Vagina (tissue), 2 donors: ENCODE data around the gene MEF2A. TPM values are rescaled to one million over a fixed set of nuclear protein-coding genes. Genes with fewer than 3 reads are reported as not detected.
A peak's percentile ranks its signal among the peaks of the same experiment; 100 is the strongest.

Experiments
- DNase-seq, 2 donors: peaks; one replicate each; pipeline ENCODE4 v3.0.0-alpha.2; 2017; ENCODE audit errors: extremely low spot score in 2 of 2
- H3K27ac ChIP-seq: fragments of 200-600 bp; sonication (generic); one replicate; pipeline ENCODE4 v1.5.1; 2019
- H3K27me3 ChIP-seq: fragments of 200-600 bp; sonication (generic); one replicate; pipeline ENCODE4 v1.5.1; 2019
- H3K36me3 ChIP-seq, 2 donors: fragments of 200-600 bp; sonication (generic); one replicate each; pipeline ENCODE4 v1.5.1; 2017 to 2019
- H3K4me1 ChIP-seq: fragments of 200-600 bp; sonication (generic); one replicate; pipeline ENCODE4 v1.5.1; 2019
- H3K4me3 ChIP-seq, 2 donors: fragments of 200-600 bp; sonication (generic); 1 replicate in 1 of 2; 2 replicates in 1 of 2; pipeline ENCODE4 v1.5.1; 2016 to 2019
- H3K9me3 ChIP-seq: fragments of 200-600 bp; sonication (generic); one replicate; pipeline ENCODE4 v1.5.1; 2019
- CTCF ChIP-seq, 3 experiments: fragments of 450-650 bp in 2 of 3; fragments of 200-600 bp in 1 of 3; sonication (generic) in 1 of 3; IDR thresholded peaks; one replicate each; pipeline ENCODE4 v1.5.1; 2017 to 2019; ENCODE audit warnings: antibody characterized with exemption in 3 of 3, mild to moderate bottlenecking in 2 of 3, moderate library complexity in 2 of 3
- POLR2A ChIP-seq, 2 donors: fragments of 450-650 bp; IDR thresholded peaks; one replicate each; pipeline ENCODE4 v1.6.1; 2017; ENCODE audit warnings: antibody characterized with exemption in 2 of 2, mild to moderate bottlenecking in 2 of 2, moderate library complexity in 2 of 2
- POLR2AphosphoS5 ChIP-seq, 2 donors: sonication (generic); formaldehyde crosslinking; IDR thresholded peaks; one replicate each; pipeline ENCODE4 v1.9.0; 2017; ENCODE audit warnings: antibody characterized with exemption in 2 of 2, mild to moderate bottlenecking in 2 of 2, low read depth in 1 of 2; ENCODE audit not compliant: insufficient read depth in 1 of 2
- intact Hi-C: fragments of 100-400 bp; cut with DNase I; formaldehyde crosslinking; loops from one replicate; pipeline ENCODE4 v1.15.1; 2023
- total RNA-seq: library from RNA; depleted of rRNA; stranded (reverse); fragments of >200 nt; gene quantifications from one replicate; pipeline ENCODE4 v1.2.3, GENCODE V29; 2016

Gene MEF2A
- total RNA-seq, 1 donor from 2014 or later = 51.3 TPM

- TF ChIP-seq CTCF (IDR thresholded peaks at IDR 0.05) (no peak), POLR2AphosphoS5 (IDR thresholded peaks at IDR 0.05; ENCODE audit: insufficient read depth in 1 of 2, low read depth in 1 of 2) (no peak), POLR2A (IDR thresholded peaks at IDR 0.05) (no peak)
- Histone ChIP-seq H3K4me3 (no peak overlapping the region), H3K36me3 (peaks cover 0 to 16% of the 10 kb centered on the region in 2 donors), H3K4me1 (no peaks in the 10 kb centered on the region), H3K27me3 (no peaks in the 10 kb centered on the region), H3K27ac (no peak overlapping the region), H3K9me3 (no peaks in the 10 kb centered on the region)
- intact Hi-C loops = no loop called here
- DNase-seq = no peak
These were observed 120.5 kb downstream of the MEF2A start for GRCh38 chr15:99686290-99686689.

- no peak overlapping the region for H3K4me3 ChIP-seq
- DNase-seq = no peak
- H3K9me3 ChIP-seq = no peaks in the 10 kb centered on the region
- no peak overlapping the region for H3K27ac ChIP-seq
- intact Hi-C loops = no loop called here
- no peaks in the 10 kb centered on the region for H3K27me3 ChIP-seq
- no peaks in the 10 kb centered on the region for H3K4me1 ChIP-seq
- H3K36me3 ChIP-seq = peaks cover 0 to 37% of the 10 kb centered on the region in 2 donors
- TF ChIP-seq CTCF (IDR thresholded peaks at IDR 0.05) (no peak), POLR2A (IDR thresholded peaks at IDR 0.05) (no peak), POLR2AphosphoS5 (IDR thresholded peaks at IDR 0.05; ENCODE audit: insufficient read depth in 1 of 2, low read depth in 1 of 2) (no peak)
These were observed 127.0 kb downstream of the MEF2A start for GRCh38 chr15:99692825-99693224.

- intact Hi-C loops = no loop called here
- Histone ChIP-seq H3K27me3 (no peaks in the 10 kb centered on the region), H3K4me3 (no peak overlapping the region), H3K36me3 (peaks cover 0 to 30% of the 10 kb centered on the region in 2 donors), H3K9me3 (no peaks in the 10 kb centered on the region), H3K4me1 (no peaks in the 10 kb centered on the region), H3K27ac (no peak overlapping the region)
- no peak for TF ChIP-seq CTCF (IDR thresholded peaks at IDR 0.05)
- TF ChIP-seq POLR2A (IDR thresholded peaks at IDR 0.05) = no peak
- no peak for TF ChIP-seq POLR2AphosphoS5 (IDR thresholded peaks at IDR 0.05; ENCODE audit: insufficient read depth in 1 of 2, low read depth in 1 of 2)
- no peak for DNase-seq
These were observed 130.3 kb downstream of the MEF2A start for GRCh38 chr15:99696096-99696495.

GRCh38 chr15:99702895-99703602 lies 137.3 kb downstream of the MEF2A start:
- no peaks in the 10 kb centered on the region for H3K27me3 ChIP-seq
- H3K4me3 ChIP-seq = no peak overlapping the region
- intact Hi-C loops = no loop called here
- no peak for DNase-seq
- peak overlapping the region; percentile 85 for H3K27ac ChIP-seq
- TF ChIP-seq POLR2AphosphoS5 (IDR thresholded peaks at IDR 0.05; ENCODE audit: insufficient read depth in 1 of 2, low read depth in 1 of 2) = no peak
- no peak for TF ChIP-seq POLR2A (IDR thresholded peaks at IDR 0.05)
- TF ChIP-seq CTCF (IDR thresholded peaks at IDR 0.05) = no peak
- peaks cover 32% of the 10 kb centered on the region for H3K4me1 ChIP-seq
- H3K9me3 ChIP-seq = no peaks in the 10 kb centered on the region
- no peaks in the 10 kb centered on the region for H3K36me3 ChIP-seq
